Measurements from ENCODE around the gene SMCO2.

SMCO2 gene

GRCh38 chr12:27446436-27446835 is at the start of gene SMCO2:
TSS of gene SMCO2 (plus strand) at chr12:27446736. CDS start at chr12:27470632, 23,896 bp downstream.
- DNase-seq (ENCODE audit: low read depth, low spot score) = no peak
- Histone ChIP-seq H3K4me3 (no peak within 1 kb of the TSS), H3K27ac (no peak within 1 kb of the TSS), H3K36me3 (ENCODE audit: insufficient read depth, low read length) (no peaks in the 10 kb centered on the region), H3K9me3 (ENCODE audit: low read depth, low read length) (no peaks in the 10 kb centered on the region), H3K9ac (ENCODE audit: insufficient read length) (no peak within 1 kb of the TSS)
- TF ChIP-seq POLR2AphosphoS5 (IDR thresholded peaks at IDR 0.05; ENCODE audit: borderline replicate concordance, low read depth, low read length) (no peak), FOXP2 (optimal IDR thresholded peaks at IDR 0.05; ENCODE audit: control extremely low read depth, extremely low read length, insufficient read depth) (no peak), EZH2 (IDR thresholded peaks at IDR 0.05) (no peak)

GRCh38 chr12:27398466-27398865 is 48.1 kb upstream of the SMCO2 start:
- TF ChIP-seq FOXP2 (optimal IDR thresholded peaks at IDR 0.05; ENCODE audit: control extremely low read depth, extremely low read length, insufficient read depth) = no peak
- TF ChIP-seq EZH2 (IDR thresholded peaks at IDR 0.05) = no peak
- no peak for TF ChIP-seq POLR2AphosphoS5 (IDR thresholded peaks at IDR 0.05; ENCODE audit: borderline replicate concordance, low read depth, low read length)
- Histone ChIP-seq H3K9me3 (ENCODE audit: low read depth, low read length) (no peaks in the 10 kb centered on the region), H3K9ac (ENCODE audit: insufficient read length) (no peak overlapping the region), H3K4me3 (no peak overlapping the region), H3K36me3 (ENCODE audit: insufficient read depth, low read length) (no peaks in the 10 kb centered on the region), H3K27ac (no peak overlapping the region)
- no peak for DNase-seq (ENCODE audit: low read depth, low spot score)

DNA sequence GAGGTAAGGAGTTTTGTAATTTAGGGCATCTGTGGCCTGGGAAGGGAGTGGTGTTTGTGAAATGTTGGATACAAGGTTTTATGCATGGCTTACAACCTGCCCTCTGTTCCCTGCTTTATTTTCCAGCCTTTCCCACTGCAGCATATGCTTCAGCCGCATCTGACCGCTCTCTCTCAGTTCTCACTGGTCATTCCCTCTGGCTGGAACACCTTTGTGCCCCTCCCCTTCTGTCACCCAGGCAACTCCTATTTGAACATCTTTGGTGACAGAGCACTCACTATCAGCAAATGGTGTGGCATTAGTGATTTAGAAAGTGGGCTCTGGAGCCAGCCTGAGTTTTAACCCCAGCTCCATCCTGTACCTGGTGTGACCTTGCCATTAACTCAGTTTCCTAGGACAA is 47.5 kb upstream of the SMCO2 start:
- Histone ChIP-seq H3K27ac (no peak overlapping the region), H3K9me3 (ENCODE audit: low read depth, low read length) (no peaks in the 10 kb centered on the region), H3K36me3 (ENCODE audit: insufficient read depth, low read length) (no peaks in the 10 kb centered on the region), H3K4me3 (no peak overlapping the region), H3K9ac (ENCODE audit: insufficient read length) (no peak overlapping the region)
- no peak for TF ChIP-seq POLR2AphosphoS5 (IDR thresholded peaks at IDR 0.05; ENCODE audit: borderline replicate concordance, low read depth, low read length)
- TF ChIP-seq FOXP2 (optimal IDR thresholded peaks at IDR 0.05; ENCODE audit: control extremely low read depth, extremely low read length, insufficient read depth) = no peak
- no peak for TF ChIP-seq EZH2 (IDR thresholded peaks at IDR 0.05)
- no peak for DNase-seq (ENCODE audit: low read depth, low spot score)

DNA sequence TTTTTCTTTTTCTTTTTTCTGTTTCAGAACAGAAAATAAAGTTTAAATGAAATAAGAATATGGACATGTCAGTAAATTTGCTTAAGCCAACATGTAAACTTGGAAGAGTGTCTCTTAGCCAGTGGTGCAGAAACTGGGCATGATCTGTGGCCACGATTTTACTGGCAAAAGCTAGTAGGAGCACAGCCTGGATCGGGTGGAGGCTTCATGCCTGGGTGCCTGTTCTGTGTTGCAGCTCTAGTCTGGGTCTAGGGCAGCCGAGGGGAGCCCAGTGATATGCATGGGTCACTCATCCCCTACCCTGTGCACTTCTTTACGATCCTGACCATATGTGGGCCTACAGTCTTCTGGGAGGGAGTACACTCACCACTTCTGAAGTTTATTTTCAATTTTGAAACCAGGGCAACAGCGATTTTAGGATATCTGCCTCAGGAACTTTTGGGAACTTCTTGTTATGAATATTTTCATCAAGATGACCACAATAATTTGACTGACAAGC is 45.6 kb upstream of the SMCO2 start:
- H3K9me3 ChIP-seq (ENCODE audit: low read depth, low read length) = no peaks in the 10 kb centered on the region
- no peaks in the 10 kb centered on the region for H3K36me3 ChIP-seq (ENCODE audit: insufficient read depth, low read length)
- H3K9ac ChIP-seq (ENCODE audit: insufficient read length) = no peak overlapping the region
- no peak for TF ChIP-seq POLR2AphosphoS5 (IDR thresholded peaks at IDR 0.05; ENCODE audit: borderline replicate concordance, low read depth, low read length)
- no peak for TF ChIP-seq FOXP2 (optimal IDR thresholded peaks at IDR 0.05; ENCODE audit: control extremely low read depth, extremely low read length, insufficient read depth)
- no peak for TF ChIP-seq EZH2 (IDR thresholded peaks at IDR 0.05)
- no peak overlapping the region for H3K4me3 ChIP-seq
- no peak overlapping the region for H3K27ac ChIP-seq
- DNase-seq (ENCODE audit: low read depth, low spot score) = no peak

GRCh38 chr12:27412047-27412446 is 34.5 kb upstream of the SMCO2 start:
- no peak for DNase-seq (ENCODE audit: low read depth, low spot score)
- Histone ChIP-seq H3K36me3 (ENCODE audit: insufficient read depth, low read length) (no peaks in the 10 kb centered on the region), H3K9me3 (ENCODE audit: low read depth, low read length) (no peaks in the 10 kb centered on the region), H3K27ac (no peak overlapping the region), H3K4me3 (no peak overlapping the region), H3K9ac (ENCODE audit: insufficient read length) (no peak overlapping the region)
- TF ChIP-seq FOXP2 (optimal IDR thresholded peaks at IDR 0.05; ENCODE audit: control extremely low read depth, extremely low read length, insufficient read depth) (no peak), EZH2 (IDR thresholded peaks at IDR 0.05) (no peak), POLR2AphosphoS5 (IDR thresholded peaks at IDR 0.05; ENCODE audit: borderline replicate concordance, low read depth, low read length) (no peak)

DNA sequence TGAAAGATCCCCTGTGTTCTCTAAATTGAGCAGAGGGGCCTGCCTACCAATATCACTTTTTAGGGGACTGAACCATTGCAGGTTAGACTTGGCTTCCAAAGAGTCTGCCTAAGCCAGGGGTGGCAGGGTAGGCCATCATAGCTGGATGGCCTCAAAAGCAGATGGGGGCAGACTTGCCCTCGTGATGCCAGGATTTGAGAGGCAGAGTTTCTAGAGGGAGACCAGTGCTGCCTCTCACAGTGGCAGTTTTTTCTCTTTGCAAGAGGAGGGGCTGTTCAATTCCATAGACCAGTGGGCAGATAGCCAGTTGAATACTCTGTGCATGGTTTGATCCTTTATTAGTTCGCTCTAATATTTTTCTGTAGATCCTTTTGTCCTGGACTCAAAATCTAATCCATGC is 23.8 kb upstream of the SMCO2 start:
- Histone ChIP-seq H3K27ac (no peak overlapping the region), H3K4me3 (no peak overlapping the region), H3K9me3 (ENCODE audit: low read depth, low read length) (no peaks in the 10 kb centered on the region), H3K9ac (ENCODE audit: insufficient read length) (no peak overlapping the region), H3K36me3 (ENCODE audit: insufficient read depth, low read length) (no peaks in the 10 kb centered on the region)
- DNase-seq (ENCODE audit: low read depth, low spot score) = no peak
- TF ChIP-seq EZH2 (IDR thresholded peaks at IDR 0.05) (no peak), FOXP2 (optimal IDR thresholded peaks at IDR 0.05; ENCODE audit: control extremely low read depth, extremely low read length, insufficient read depth) (no peak), POLR2AphosphoS5 (IDR thresholded peaks at IDR 0.05; ENCODE audit: borderline replicate concordance, low read depth, low read length) (no peak)

- TF ChIP-seq EZH2 (IDR thresholded peaks at IDR 0.05) (no peak), FOXP2 (optimal IDR thresholded peaks at IDR 0.05; ENCODE audit: control extremely low read depth, extremely low read length, insufficient read depth) (no peak), POLR2AphosphoS5 (IDR thresholded peaks at IDR 0.05; ENCODE audit: borderline replicate concordance, low read depth, low read length) (no peak)
- Histone ChIP-seq H3K27ac (no peak overlapping the region), H3K9me3 (ENCODE audit: low read depth, low read length) (no peaks in the 10 kb centered on the region), H3K36me3 (ENCODE audit: insufficient read depth, low read length) (no peaks in the 10 kb centered on the region), H3K4me3 (no peak overlapping the region), H3K9ac (ENCODE audit: insufficient read length) (no peak overlapping the region)
- DNase-seq (ENCODE audit: low read depth, low spot score) = no peak
These were observed 21.8 kb upstream of the SMCO2 start for GRCh38 chr12:27424631-27425230.

DNA sequence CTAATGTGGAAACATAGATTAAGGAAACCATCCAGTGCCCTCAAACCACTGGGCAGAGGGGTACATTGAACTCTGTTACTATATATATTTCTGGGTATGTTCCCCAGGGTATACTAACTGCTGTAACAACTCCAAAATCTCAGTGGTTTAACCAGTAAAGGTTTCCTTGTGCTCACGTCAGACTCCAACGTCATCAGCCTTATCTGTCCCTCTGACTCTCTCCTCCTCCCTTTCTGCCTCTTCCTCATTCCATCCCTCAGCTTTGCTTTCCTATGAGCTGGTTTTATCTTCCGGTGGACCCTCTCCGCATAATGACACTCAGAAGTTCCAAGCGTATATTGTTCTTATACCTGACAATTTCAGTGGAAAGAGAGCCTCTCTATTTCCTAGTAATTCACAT is 21.2 kb upstream of the SMCO2 start:
- H3K9me3 ChIP-seq (ENCODE audit: low read depth, low read length) = no peaks in the 10 kb centered on the region
- H3K27ac ChIP-seq = no peak overlapping the region
- no peak overlapping the region for H3K4me3 ChIP-seq
- no peak for DNase-seq (ENCODE audit: low read depth, low spot score)
- no peaks in the 10 kb centered on the region for H3K36me3 ChIP-seq (ENCODE audit: insufficient read depth, low read length)
- H3K9ac ChIP-seq (ENCODE audit: insufficient read length) = no peak overlapping the region
- TF ChIP-seq FOXP2 (optimal IDR thresholded peaks at IDR 0.05; ENCODE audit: control extremely low read depth, extremely low read length, insufficient read depth) (no peak), POLR2AphosphoS5 (IDR thresholded peaks at IDR 0.05; ENCODE audit: borderline replicate concordance, low read depth, low read length) (no peak), EZH2 (IDR thresholded peaks at IDR 0.05) (no peak)

All from SK-N-MC (cell line).